HEK293T (cell line): ENCODE measurements around the gene PEAK1.
"Not testable (repeated sequence)": the region's sequence is repeated elsewhere in the genome, so short reads cannot be mapped to it uniquely, and the experiment has no call there.

Source experiments
- CTCF ChIA-PET: fragments of 350-600 bp; formaldehyde crosslinking; extraction: SDS; loops from one replicate; lab custom pipeline; 2021; ENCODE audit warnings: antibody characterized with exemption, inconsistent platforms; lab: Yijun Ruan, JAX
- POLR2A ChIA-PET: fragments of 350-600 bp; formaldehyde crosslinking; extraction: SDS; loops from one replicate; lab custom pipeline; 2020; ENCODE audit warnings: antibody characterized with exemption, inconsistent platforms; lab: Yijun Ruan, JAX
- DNase-seq: peaks from one replicate; pipeline ENCODE4 v3.0.0; 2012; ENCODE audit warnings: mixed read lengths; ENCODE audit errors: extremely low spot score
- ARNT ChIP-seq: fragments of 450-650 bp; IDR thresholded peaks from 2 replicates; pipeline ENCODE4 v1.6.1; 2017; ENCODE audit warnings: mild to moderate bottlenecking
- BHLHE40 ChIP-seq: fragments of 450-650 bp; IDR thresholded peaks from 2 replicates; pipeline ENCODE4 v1.6.1; 2016; ENCODE audit warnings: mild to moderate bottlenecking, moderate library complexity, borderline replicate concordance
- CTBP1 ChIP-seq: fragments of 450-650 bp; IDR thresholded peaks from 2 replicates; pipeline ENCODE4 v1.6.1; 2016; ENCODE audit warnings: borderline replicate concordance
- ELF4 ChIP-seq: fragments of 450-650 bp; IDR thresholded peaks from 2 replicates; pipeline ENCODE4 v1.6.1; 2017; ENCODE audit warnings: antibody characterized with exemption
- FOXA1 ChIP-seq: fragments of 450-650 bp; IDR thresholded peaks from 2 replicates; pipeline ENCODE4 v1.6.1; 2016; ENCODE audit warnings: mild to moderate bottlenecking
- FOXK2 ChIP-seq: fragments of 450-650 bp; IDR thresholded peaks from 2 replicates; pipeline ENCODE4 v1.6.1; 2016; ENCODE audit warnings: mild to moderate bottlenecking
- FOXM1 ChIP-seq: fragments of 450-650 bp; IDR thresholded peaks from 2 replicates; pipeline ENCODE4 v1.6.1; 2017; ENCODE audit warnings: mild to moderate bottlenecking, borderline replicate concordance
- HDGF ChIP-seq: fragments of 450-650 bp; IDR thresholded peaks from 2 replicates; pipeline ENCODE4 v1.6.1; 2017; ENCODE audit warnings: antibody characterized with exemption, borderline replicate concordance
- L3MBTL2 ChIP-seq: fragments of 450-650 bp; conservative IDR thresholded peaks from 2 replicates; pipeline ENCODE4 v1.6.1; 2016; ENCODE audit warnings: mild to moderate bottlenecking
- LEF1 ChIP-seq: fragments of 450-650 bp; IDR thresholded peaks from 2 replicates; pipeline ENCODE4 v1.6.1; 2017; ENCODE audit warnings: mild to moderate bottlenecking, borderline replicate concordance
- NFRKB ChIP-seq: fragments of 450-650 bp; IDR thresholded peaks from 2 replicates; pipeline ENCODE4 v1.6.1; 2016; ENCODE audit warnings: mild to moderate bottlenecking, moderate library complexity
- PKNOX1 ChIP-seq: fragments of 450-650 bp; IDR thresholded peaks from 2 replicates; pipeline ENCODE4 v1.6.1; 2016
- SP1 ChIP-seq: fragments of 450-650 bp; IDR thresholded peaks from 2 replicates; pipeline ENCODE4 v1.6.1; 2017
- SUZ12 ChIP-seq: fragments of 450-650 bp; IDR thresholded peaks from 2 replicates; pipeline ENCODE4 v1.6.1; 2016; ENCODE audit warnings: mild to moderate bottlenecking
- TARDBP ChIP-seq: fragments of 450-650 bp; IDR thresholded peaks from 2 replicates; pipeline ENCODE4 v1.6.1; 2016
- ZNF384 ChIP-seq: fragments of 450-650 bp; IDR thresholded peaks from 2 replicates; pipeline ENCODE4 v1.6.1; 2016

Gene PEAK1

GRCh38 chr15:77160562-77161478 lies 259.1 kb downstream of the PEAK1 start:
- DNase-seq: no peak
- POLR2A ChIA-PET: no interaction called here
- CTCF ChIA-PET: interaction anchor here (0.6 kb wide), 1 partner anchor 258 kb away, joined by 3 read pairs; no protein-coding TSS in a partner anchor
- TF ChIP-seq TARDBP (no peak), ELF4 (no peak), L3MBTL2 (no peak), ZNF384 (no peak), CTBP1 (no peak), BHLHE40 (no peak), NFRKB (no peak), ARNT (no peak), HDGF (no peak), FOXA1 (no peak), SUZ12 (no peak), LEF1 (no peak), SP1 (no peak), FOXK2 (no peak), FOXM1 (no peak)

- CTCF ChIA-PET, POLR2A ChIA-PET, DNase-seq: not testable (repeated sequence)
These were observed 263.9 kb downstream of the PEAK1 start for GRCh38 chr15:77156000-77156399.

GRCh38 chr15:77148191-77148590 lies 271.7 kb downstream of the PEAK1 start:
- ChIA-PET POLR2A (no interaction called here), CTCF (no interaction called here)
- DNase-seq: no peak
- TF ChIP-seq ZNF384 (no peak), FOXM1 (no peak), TARDBP (no peak), FOXA1 (no peak), ELF4 (no peak), BHLHE40 (no peak), HDGF (no peak), L3MBTL2 (no peak), LEF1 (no peak), NFRKB (no peak), PKNOX1 (no peak), ARNT (no peak), SUZ12 (no peak)

GRCh38 chr15:77145370-77145769 lies 274.5 kb downstream of the PEAK1 start:
- no peak for DNase-seq
- ChIA-PET CTCF (no interaction called here), POLR2A (no interaction called here)
- TF ChIP-seq PKNOX1: no peak
- no peak for TF ChIP-seq FOXA1
- TF ChIP-seq LEF1: no peak
- no peak for TF ChIP-seq L3MBTL2

- TF ChIP-seq PKNOX1 (no peak), LEF1 (no peak), FOXM1 (no peak), FOXK2 (no peak), SUZ12 (no peak), CTBP1 (no peak), ARNT (no peak), L3MBTL2 (no peak), NFRKB (no peak), ELF4 (no peak), HDGF (no peak), FOXA1 (no peak), BHLHE40 (no peak), SP1 (no peak), ZNF384 (no peak), TARDBP (no peak)
- ChIA-PET CTCF (no interaction called here), POLR2A (no interaction called here)
- no peak for DNase-seq
These were observed 275.3 kb downstream of the PEAK1 start for GRCh38 chr15:77144492-77145070.

GRCh38 chr15:77144026-77144425 lies 275.9 kb downstream of the PEAK1 start:
- TF ChIP-seq ZNF384: no peak
- no peak for TF ChIP-seq ARNT
- TF ChIP-seq HDGF: no peak
- TF ChIP-seq BHLHE40: no peak
- TF ChIP-seq CTBP1: no peak
- TF ChIP-seq PKNOX1: no peak
- no peak for TF ChIP-seq FOXM1
- no peak for TF ChIP-seq SP1
- no peak for TF ChIP-seq L3MBTL2
- TF ChIP-seq ELF4: no peak
- no peak for TF ChIP-seq FOXK2
- TF ChIP-seq TARDBP: no peak
- TF ChIP-seq FOXA1: no peak
- DNase-seq: no peak
- POLR2A ChIA-PET: no interaction called here
- CTCF ChIA-PET: no interaction called here
